T-cell (primary cell): ENCODE measurements around the gene CENPO. TPM values are rescaled to one million over a fixed set of nuclear protein-coding genes. Genes with fewer than 3 reads are reported as not detected.
"Not testable (repeated sequence)": the region's sequence is repeated elsewhere in the genome, so short reads cannot be mapped to it uniquely, and the experiment has no call there.

Experiments
- ATAC-seq, 4 experiments: fragments of 200-7000 bp in 3 of 4; fragments of 150-1000 bp in 1 of 4; cut with Tn5 transposase; replicated peaks in 1 of 4; 1 replicate in 3 of 4; 2 replicates in 1 of 4; pipeline ENCODE4 v1.10.0; 2021; ENCODE audit warnings: moderate library complexity in 3 of 4, mild to moderate bottlenecking in 2 of 4, moderate number of reproducible peaks in 1 of 4
- CTCF ChIA-PET, 2 donors: fragments of 300-600 bp; sonication (Branson Sonifier 250); formaldehyde crosslinking; loops; one replicate each; lab custom pipeline; 2022; ENCODE audit warnings: antibody characterized with exemption in 2 of 2; lab: Charles Lee
- POLR2A ChIA-PET, 2 donors: fragments of 300-600 bp; sonication (Branson Sonifier 250); formaldehyde crosslinking; loops; one replicate each; lab custom pipeline; 2022; ENCODE audit warnings: antibody characterized with exemption in 2 of 2; lab: Charles Lee
- DNase-seq, 35 experiments: peaks; one replicate each; pipeline versions ENCODE4 v3.0.0 to v3.0.0-alpha.2; 2013 to 2023
- H3K27ac ChIP-seq: one replicate; pipeline ENCODE4 v1.5.1; 2013; ENCODE audit warnings: low read length
- H3K27me3 ChIP-seq, 2 experiments: replicated peaks in 1 of 2; 1 replicate in 1 of 2; 2 replicates in 1 of 2; pipeline versions ENCODE4 v1.6.1 to v1.7.0; 2013; ENCODE audit warnings: low read length in 1 of 2, mixed read lengths in 1 of 2; ENCODE audit not compliant: control insufficient read depth in 2 of 2, insufficient read depth in 2 of 2; ENCODE audit errors: extremely low read depth in 1 of 2
- H3K36me3 ChIP-seq, 2 donors: 1 replicate in 1 of 2; 2 replicates in 1 of 2; pipeline versions ENCODE4 v1.6.1 to v1.7.0; 2013; ENCODE audit warnings: low read length in 1 of 2; ENCODE audit not compliant: control insufficient read depth in 2 of 2, insufficient read depth in 1 of 2; ENCODE audit errors: extremely low read depth in 1 of 2
- H3K4me1 ChIP-seq, 2 experiments: 1 replicate in 1 of 2; 2 replicates in 1 of 2; pipeline versions ENCODE4 v1.6.1 to v1.7.0; 2013; ENCODE audit warnings: low read length in 2 of 2, mixed read lengths in 1 of 2; ENCODE audit not compliant: insufficient read depth in 2 of 2, control insufficient read depth in 1 of 2; ENCODE audit errors: extremely low read depth in 1 of 2
- H3K4me3 ChIP-seq, 2 donors: 1 replicate in 1 of 2; 2 replicates in 1 of 2; pipeline versions ENCODE4 v1.5.1 to v1.7.0; 2013; ENCODE audit warnings: mild to moderate bottlenecking in 2 of 2, low read length in 1 of 2, moderate library complexity in 1 of 2; ENCODE audit not compliant: control insufficient read depth in 1 of 2; ENCODE audit errors: extremely low read depth in 1 of 2
- H3K9me3 ChIP-seq: 2 replicates; pipeline ENCODE4 v1.7.0; 2013
- H3K27ac Mint-ChIP-seq, 2 donors: one replicate each; pipeline ENCODE4 v1.8.0; 2020 to 2021; ENCODE audit warnings: mild to moderate bottlenecking in 2 of 2, mixed read lengths in 2 of 2
- H3K27me3 Mint-ChIP-seq, 2 donors: one replicate each; pipeline ENCODE4 v1.8.0; 2021 to 2022; ENCODE audit warnings: mixed read lengths in 2 of 2
- H3K36me3 Mint-ChIP-seq: one replicate; pipeline ENCODE4 v1.8.0; 2021; ENCODE audit warnings: mixed read lengths
- H3K4me1 Mint-ChIP-seq, 3 donors: one replicate each; pipeline ENCODE4 v1.8.0; 2020 to 2022; ENCODE audit warnings: mixed read lengths in 3 of 3, mild to moderate bottlenecking in 1 of 3
- H3K4me3 Mint-ChIP-seq, 3 donors: one replicate each; pipeline ENCODE4 v1.8.0; 2020 to 2022; ENCODE audit warnings: mild to moderate bottlenecking in 3 of 3, mixed read lengths in 3 of 3, moderate library complexity in 3 of 3
- H3K9me3 Mint-ChIP-seq, 3 donors: one replicate each; pipeline ENCODE4 v1.8.0; 2020 to 2022; ENCODE audit warnings: mixed read lengths in 3 of 3
- WGBS: methylation state at CpG from one replicate; pipeline ENCODE4 v1.1.5; 2013; ENCODE audit warnings: missing lambda C conversion rate; ENCODE audit not compliant: insufficient coverage; 5-methylcytosine and 5-hydroxymethylcytosine counted together
- total RNA-seq, 35 experiments: library from RNA in 6 of 35; stranded (reverse) in 6 of 35; fragments of 120-200 nt in 1 of 35; gene quantifications; one replicate each; pipeline versions ENCODE4 v1.2.1 to v1.2.4 and lab custom pipeline; 2013 to 2026

Gene CENPO
- total RNA-seq, 5 donors from 2014 or later (not counting 1 experiment from before 2014, with no cell fraction given), result 4.8 to 8.4 (median 6.4) TPM

DNA sequence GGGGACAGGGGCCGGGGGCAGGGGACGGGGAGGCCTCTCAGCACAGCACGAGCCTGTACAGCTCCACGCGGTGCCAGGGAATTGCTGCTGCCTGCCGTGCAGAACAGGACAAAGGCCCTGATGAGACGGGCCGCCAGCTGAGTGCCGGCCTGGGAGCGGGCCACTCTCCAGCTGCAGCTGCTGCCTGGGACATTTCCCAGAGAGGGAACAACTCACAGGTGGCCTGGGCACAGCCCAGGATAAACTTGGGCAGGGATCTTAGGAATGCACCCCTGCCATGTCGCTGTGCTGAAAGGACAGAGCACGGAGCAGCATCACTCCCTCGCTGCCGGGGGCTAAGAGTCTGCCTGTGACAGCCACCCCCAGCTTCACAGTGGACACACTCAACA is 38.8 kb downstream of the CENPO start:
- Histone ChIP-seq H3K4me3 (no peak overlapping the region), H3K4me1 (peaks cover 0 to 8% of the 10 kb centered on the region in 2 experiments), H3K27ac (no peak overlapping the region), H3K9me3 (no peaks in the 10 kb centered on the region), H3K36me3 (peaks cover 4 to 19% of the 10 kb centered on the region in 2 donors), H3K27me3 (no peaks in the 10 kb centered on the region)
- DNase-seq (no peak), ATAC-seq (no peak)
- Mint-ChIP-seq H3K27me3 (no peaks in the 10 kb centered on the region), H3K4me1 (peaks cover 0 to 7% (median 0%) of the 10 kb centered on the region in 3 donors), H3K36me3 (peaks cover 12% of the 10 kb centered on the region), H3K4me3 (no peak overlapping the region), H3K9me3 (no peaks in the 10 kb centered on the region), H3K27ac (no peak overlapping the region)
- ChIA-PET POLR2A (no interaction called here), CTCF (interaction anchor here in 1 of 2 donors (0.6 kb wide), 1 partner anchor 54 kb away, joined by 3 read pairs; no protein-coding TSS in a partner anchor)
- 97% methylated on average over 14 of the region's 14 CpGs for WGBS

DNA sequence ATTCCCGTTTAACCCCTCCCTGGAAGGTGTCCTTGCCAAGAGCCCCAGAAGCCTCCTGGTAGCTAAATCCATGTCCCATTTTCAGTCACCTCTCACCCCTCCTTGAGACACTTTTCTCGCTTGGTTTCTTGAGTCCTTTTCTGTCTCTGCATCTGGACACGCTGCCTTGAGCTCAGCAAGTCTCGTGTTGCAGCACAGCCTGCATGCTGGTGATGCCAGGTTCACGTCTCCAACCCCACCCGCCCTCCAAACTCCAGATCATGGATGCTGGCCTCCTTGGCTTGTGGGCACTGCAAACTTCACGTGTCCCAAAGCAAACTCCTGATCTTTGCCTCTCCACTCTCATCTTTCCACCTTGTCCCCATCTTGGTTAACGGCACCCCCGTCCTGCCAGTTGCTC is 39.3 kb downstream of the CENPO start:
- Mint-ChIP-seq H3K36me3 (peaks cover 14% of the 10 kb centered on the region), H3K4me1 (peaks cover 0 to 3% (median 0%) of the 10 kb centered on the region in 3 donors), H3K27ac (no peak overlapping the region), H3K27me3 (no peaks in the 10 kb centered on the region), H3K4me3 (no peak overlapping the region), H3K9me3 (no peaks in the 10 kb centered on the region)
- Histone ChIP-seq H3K27me3 (no peaks in the 10 kb centered on the region), H3K27ac (no peak overlapping the region), H3K4me3 (no peak overlapping the region), H3K36me3 (peaks cover 4 to 19% of the 10 kb centered on the region in 2 donors), H3K9me3 (no peaks in the 10 kb centered on the region), H3K4me1 (peaks cover 0 to 4% of the 10 kb centered on the region in 2 experiments)
- no peak for DNase-seq
- 87% methylated on average over 9 of the region's 9 CpGs for WGBS
- no peak for ATAC-seq
- ChIA-PET CTCF (no interaction called here), POLR2A (no interaction called here)

DNA sequence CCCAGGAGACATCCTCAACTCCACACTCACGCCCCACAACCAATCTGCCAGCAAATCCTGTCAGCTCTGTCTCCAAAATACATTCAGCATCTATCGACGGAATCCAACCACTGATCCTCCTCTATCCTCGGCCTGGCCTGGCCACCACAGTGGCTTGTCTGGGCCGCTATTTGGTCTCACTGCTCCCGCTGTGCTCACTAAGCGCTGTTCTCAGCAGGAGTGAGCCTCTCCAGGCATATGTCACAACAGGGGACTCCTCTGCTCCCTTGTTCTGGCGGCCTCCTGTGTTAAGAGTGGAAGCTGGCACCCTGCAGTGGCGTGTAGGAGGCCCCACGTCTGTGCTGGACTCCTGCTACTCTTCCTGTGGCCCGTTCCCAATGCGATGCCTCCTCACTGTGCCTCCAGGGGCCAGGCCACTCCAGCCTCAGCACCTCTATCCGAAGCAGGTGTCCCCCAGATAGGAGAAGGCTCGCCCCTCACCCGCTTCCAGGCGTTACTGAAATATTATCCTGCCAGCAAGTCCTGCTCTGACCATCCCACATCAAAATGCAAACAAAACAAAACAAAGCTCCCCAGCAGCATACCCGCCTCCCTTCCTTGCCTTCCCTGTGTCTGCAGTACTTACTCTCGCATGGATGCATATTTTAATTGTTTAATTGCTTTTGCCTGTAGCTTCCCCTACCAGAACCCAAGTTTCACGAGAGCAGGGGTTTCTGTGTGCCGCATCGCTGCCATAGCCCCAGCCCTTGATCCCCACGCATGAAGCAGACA is 39.9 kb downstream of the CENPO start:
- POLR2A ChIA-PET, result no interaction called here

DNA sequence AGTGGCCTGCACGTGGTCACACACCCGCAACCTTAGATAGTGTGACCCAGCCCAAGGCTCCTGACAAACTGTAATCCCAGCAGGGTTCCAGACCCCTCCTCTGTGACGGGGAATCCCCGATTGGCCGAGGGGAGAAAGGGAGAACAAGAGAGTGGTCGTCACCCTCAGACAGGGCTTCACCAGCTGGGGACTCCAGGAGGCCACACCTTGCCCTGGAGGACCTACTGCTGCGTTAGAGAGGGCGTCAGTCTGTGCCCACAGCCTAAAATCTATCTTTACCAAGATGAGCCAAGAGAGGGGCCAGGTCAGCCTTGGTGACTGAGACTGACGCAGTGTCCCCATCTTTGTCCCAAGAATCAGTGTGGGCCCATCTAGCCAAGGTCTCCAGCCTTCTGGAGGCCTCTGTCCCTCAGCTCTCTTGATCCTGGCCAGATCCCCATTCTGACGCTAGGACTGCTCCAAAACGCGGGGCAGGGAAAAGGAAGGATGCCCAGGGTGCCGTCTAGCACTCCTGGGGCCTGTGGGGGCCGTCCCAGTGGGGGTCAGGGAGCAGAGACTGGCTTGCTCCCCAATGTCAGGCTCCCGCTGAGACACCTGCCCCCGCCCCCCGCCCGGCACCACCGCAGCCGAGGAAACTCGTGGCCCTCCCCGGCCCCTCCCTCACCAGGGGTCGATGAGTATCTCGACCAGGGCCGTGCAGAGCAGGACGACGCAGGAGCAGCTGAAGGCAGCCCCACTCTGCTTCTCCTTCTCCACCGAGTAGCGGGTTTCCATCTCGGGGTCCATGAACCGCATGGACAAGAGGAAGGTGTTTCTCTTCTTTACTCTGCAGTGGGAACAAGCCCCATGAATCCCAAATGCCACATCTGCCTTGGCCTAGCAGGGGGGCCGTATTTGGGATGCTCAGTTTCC is 40.9 kb downstream of the CENPO start:
- Mint-ChIP-seq H3K9me3 (no peaks in the 10 kb centered on the region), H3K4me1 (no peaks in the 10 kb centered on the region), H3K27me3 (no peaks in the 10 kb centered on the region), H3K36me3 (peaks cover 14% of the 10 kb centered on the region), H3K27ac (no peak overlapping the region), H3K4me3 (no peak overlapping the region)
- Histone ChIP-seq H3K27ac (no peak overlapping the region), H3K4me1 (no peaks in the 10 kb centered on the region), H3K36me3 (peaks cover 5 to 22% of the 10 kb centered on the region in 2 donors), H3K4me3 (no peak overlapping the region), H3K27me3 (no peaks in the 10 kb centered on the region), H3K9me3 (no peaks in the 10 kb centered on the region)
- ATAC-seq (no peak), DNase-seq (no peak)
- ChIA-PET POLR2A (no interaction called here), CTCF (interaction anchor here in 1 of 2 donors (1.1 kb wide), 1 partner anchor 8 kb away, joined by 3 read pairs; no protein-coding TSS in a partner anchor)
- 96% methylated on average over 31 of the region's 32 CpGs for WGBS

More for the DNA sequence above, 39.9 kb downstream of the CENPO start:
- Histone ChIP-seq H3K27ac (no peak overlapping the region), H3K27me3 (no peaks in the 10 kb centered on the region), H3K4me1 (no peaks in the 10 kb centered on the region), H3K36me3 (peaks cover 4 to 22% of the 10 kb centered on the region in 2 donors), H3K4me3 (no peak overlapping the region), H3K9me3 (no peaks in the 10 kb centered on the region)
- no peak overlapping the region for H3K4me3 Mint-ChIP-seq
- no peak for DNase-seq
- H3K9me3 Mint-ChIP-seq, result no peaks in the 10 kb centered on the region
- H3K27ac Mint-ChIP-seq, result no peak overlapping the region
- no peaks in the 10 kb centered on the region for H3K27me3 Mint-ChIP-seq
- no peak for ATAC-seq
- CTCF ChIA-PET, result no interaction called here
- H3K36me3 Mint-ChIP-seq, result peaks cover 14% of the 10 kb centered on the region
- WGBS, result 92% methylated on average over 17 of the region's 22 CpGs
- no peaks in the 10 kb centered on the region for H3K4me1 Mint-ChIP-seq

DNA sequence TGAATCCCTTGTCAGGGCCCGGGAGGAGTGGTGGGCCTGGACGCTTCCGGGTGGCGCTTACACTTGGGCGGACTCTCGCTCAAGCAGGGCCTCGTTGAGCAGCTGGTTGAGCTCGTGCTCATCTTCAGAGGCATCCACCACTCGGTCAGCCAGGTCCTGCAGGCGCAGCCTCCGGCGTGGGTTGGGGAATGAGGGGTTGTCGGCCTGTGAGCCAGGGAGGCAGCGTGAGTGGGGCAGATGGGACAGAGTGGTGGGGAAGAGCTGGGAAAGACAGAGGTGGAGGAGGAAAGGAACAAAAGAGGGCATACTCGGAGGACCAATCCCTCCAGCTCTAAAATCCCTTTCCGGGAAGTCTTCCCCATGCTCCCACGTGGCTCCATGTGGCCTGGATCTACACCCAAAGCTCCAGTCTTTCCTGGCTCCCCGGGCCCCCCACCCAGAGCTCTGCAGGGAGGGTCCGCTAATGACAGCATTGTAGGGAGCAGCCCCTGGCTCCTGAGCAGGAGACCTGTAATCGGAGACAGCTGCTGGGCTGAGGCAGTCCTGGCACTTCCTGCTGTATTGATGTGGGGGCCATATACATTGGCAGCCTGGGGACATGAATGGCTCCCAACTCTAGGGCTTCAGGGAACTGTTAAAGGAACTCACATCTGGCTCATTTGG is 41.6 kb downstream of the CENPO start:
- Histone ChIP-seq H3K27ac (no peak overlapping the region), H3K4me1 (no peaks in the 10 kb centered on the region), H3K4me3 (no peak overlapping the region), H3K36me3 (peaks cover 9 to 22% of the 10 kb centered on the region in 2 donors), H3K9me3 (no peaks in the 10 kb centered on the region), H3K27me3 (no peaks in the 10 kb centered on the region)
- Mint-ChIP-seq H3K27ac (no peak overlapping the region), H3K4me3 (no peak overlapping the region), H3K36me3 (peaks cover 14% of the 10 kb centered on the region), H3K27me3 (no peaks in the 10 kb centered on the region), H3K9me3 (no peaks in the 10 kb centered on the region), H3K4me1 (no peaks in the 10 kb centered on the region)
- 95% methylated on average over 17 of the region's 20 CpGs for WGBS
- ATAC-seq, result no peak
- no peak for DNase-seq
- POLR2A ChIA-PET, result no interaction called here
- CTCF ChIA-PET, result interaction anchor here in 1 of 2 donors (1.1 kb wide), 1 partner anchor 9 kb away, joined by 3 read pairs; no protein-coding TSS in a partner anchor

DNA sequence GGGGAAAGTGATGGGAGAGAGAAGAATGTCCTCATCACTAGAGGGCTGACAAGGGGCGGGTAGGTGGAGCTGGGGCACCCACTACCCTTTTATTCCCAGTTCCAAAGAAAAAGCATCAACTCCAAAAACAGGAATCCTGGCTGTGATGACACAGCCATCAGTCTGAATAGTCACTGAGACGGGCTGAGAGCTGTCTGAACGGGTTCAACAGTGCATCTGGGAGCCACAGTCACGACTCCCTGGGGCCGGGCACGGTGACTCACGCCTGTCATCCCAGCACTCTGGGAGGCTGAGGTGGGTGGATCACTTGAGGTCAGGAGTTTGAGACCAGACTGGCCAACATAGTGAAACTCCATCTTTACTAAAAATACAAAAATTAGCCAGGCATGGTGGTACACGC is 42.2 kb downstream of the CENPO start:
- 89% methylated on average over 4 of the region's 8 CpGs for WGBS
- H3K4me1 Mint-ChIP-seq, CTCF ChIA-PET, H3K9me3 ChIP-seq, ATAC-seq, H3K27ac ChIP-seq, H3K27me3 Mint-ChIP-seq, H3K27ac Mint-ChIP-seq, DNase-seq, H3K4me3 ChIP-seq, H3K27me3 ChIP-seq, POLR2A ChIA-PET, H3K4me3 Mint-ChIP-seq, H3K4me1 ChIP-seq, H3K9me3 Mint-ChIP-seq: not testable (repeated sequence)
- H3K36me3 Mint-ChIP-seq, result peaks cover 15% of the 10 kb centered on the region
- peaks cover 9 to 22% of the 10 kb centered on the region in 2 donors for H3K36me3 ChIP-seq
